Glomerular visceral epithelial cell (primary cell): Measurements from ENCODE around the gene MRPL41.
"Not testable (repeated sequence)": the region's sequence is repeated elsewhere in the genome, so short reads cannot be mapped to it uniquely, and the experiment has no call there.

Experiments
- DNase-seq: peaks from one replicate; pipeline ENCODE4 v3.0.0-alpha.2; 2016; ENCODE audit errors: extremely low spot score

Gene MRPL41

GRCh38 chr9:137553654-137554053, 2.0 kb downstream of the MRPL41 start:
- not testable (repeated sequence) for DNase-seq

GRCh38 chr9:137554349-137554748, 2.7 kb downstream of the MRPL41 start:
- no peak for DNase-seq

- DNase-seq = no peak
These were observed 3.5 kb downstream of the MRPL41 start for GRCh38 chr9:137555179-137555578.

- DNase-seq = no peak
These were observed 4.6 kb downstream of the MRPL41 start for GRCh38 chr9:137556069-137556838.

GRCh38 chr9:137558127-137558526, 6.4 kb downstream of the MRPL41 start:
- no peak for DNase-seq

GRCh38 chr9:137564134-137564533, 12.5 kb downstream of the MRPL41 start:
- DNase-seq = no peak

GRCh38 chr9:137564817-137565411, 13.2 kb downstream of the MRPL41 start:
- DNase-seq = no peak

- DNase-seq = not testable (repeated sequence)
These were observed 16.8 kb downstream of the MRPL41 start for GRCh38 chr9:137568445-137568844.

- DNase-seq = no peak
These were observed 18.0 kb downstream of the MRPL41 start for GRCh38 chr9:137569609-137570203.

GRCh38 chr9:137570566-137570965, 18.9 kb downstream of the MRPL41 start:
- no peak for DNase-seq

- no peak for DNase-seq
These were observed 22.5 kb downstream of the MRPL41 start for GRCh38 chr9:137574192-137574591.

GRCh38 chr9:137575364-137575715, 23.7 kb downstream of the MRPL41 start:
- no peak for DNase-seq

GRCh38 chr9:137575716-137576411, 24.2 kb downstream of the MRPL41 start:
- DNase-seq = no peak

- peak; percentile 92 for DNase-seq
These were observed 27.0 kb downstream of the MRPL41 start, which contains the start of gene DPH7 for GRCh38 chr9:137578518-137579258. TSS of gene DPH7 (minus strand) at chr9:137578925. CDS start at chr9:137578777, 148 bp downstream.

GRCh38 chr9:137579259-137579604, 27.6 kb downstream of the MRPL41 start:
- DNase-seq = no peak

GRCh38 chr9:137580209-137580953, 28.7 kb downstream of the MRPL41 start:
- no peak for DNase-seq

GRCh38 chr9:137580954-137581322, 29.3 kb downstream of the MRPL41 start:
- DNase-seq = no peak

- no peak for DNase-seq
These were observed 29.9 kb downstream of the MRPL41 start for GRCh38 chr9:137581361-137582285.

GRCh38 chr9:137582286-137582860, 30.7 kb downstream of the MRPL41 start:
- DNase-seq = no peak

GRCh38 chr9:137583347-137583746, 31.7 kb downstream of the MRPL41 start:
- no peak for DNase-seq
